GM21360 (cell line): ENCODE measurements around the gene SLC25A28.
"Not testable (repeated sequence)": the region's sequence is repeated elsewhere in the genome, so short reads cannot be mapped to it uniquely, and the experiment has no call there.

Source experiments
- ATAC-seq: cut with Tn5 transposase; IDR thresholded peaks from one replicate; pipeline ENCODE4 v1.9.1; 2021; ENCODE audit warnings: mild to moderate bottlenecking, moderate library complexity; ENCODE audit not compliant: unreplicated experiment

Gene SLC25A28

DNA sequence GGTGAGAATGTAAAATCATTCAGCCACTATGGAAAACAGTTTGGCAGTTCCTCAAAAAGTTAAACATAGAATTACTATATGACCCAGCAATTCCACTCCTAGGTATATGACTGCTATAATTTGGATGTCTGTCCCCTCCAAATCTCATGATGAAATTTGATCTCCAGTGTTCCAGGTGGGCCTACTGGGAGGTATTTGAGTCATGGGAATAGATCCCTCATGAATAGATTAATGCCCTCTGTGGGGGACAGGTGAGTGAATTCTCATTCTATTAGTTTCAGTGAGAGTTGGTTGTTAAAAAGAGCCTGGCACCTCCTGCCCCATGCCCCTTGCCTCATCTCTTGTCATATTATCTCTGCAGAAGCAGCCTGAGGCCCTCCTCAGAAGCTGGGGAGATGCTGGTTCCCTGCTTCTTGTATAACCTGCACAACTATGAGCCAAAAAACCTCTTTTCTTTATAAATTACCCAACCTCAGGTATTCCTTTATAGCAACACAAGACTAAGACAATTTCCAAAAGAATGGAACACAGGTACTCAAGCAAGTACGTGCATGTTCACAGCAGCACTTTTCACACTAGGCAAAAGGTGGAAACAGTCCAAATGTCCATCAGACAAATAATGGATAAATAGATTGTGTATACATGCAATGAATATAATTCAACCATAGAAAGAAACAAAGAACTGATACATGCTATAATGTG is 8.8 kb upstream of the SLC25A28 start:
- ATAC-seq = no peak

DNA sequence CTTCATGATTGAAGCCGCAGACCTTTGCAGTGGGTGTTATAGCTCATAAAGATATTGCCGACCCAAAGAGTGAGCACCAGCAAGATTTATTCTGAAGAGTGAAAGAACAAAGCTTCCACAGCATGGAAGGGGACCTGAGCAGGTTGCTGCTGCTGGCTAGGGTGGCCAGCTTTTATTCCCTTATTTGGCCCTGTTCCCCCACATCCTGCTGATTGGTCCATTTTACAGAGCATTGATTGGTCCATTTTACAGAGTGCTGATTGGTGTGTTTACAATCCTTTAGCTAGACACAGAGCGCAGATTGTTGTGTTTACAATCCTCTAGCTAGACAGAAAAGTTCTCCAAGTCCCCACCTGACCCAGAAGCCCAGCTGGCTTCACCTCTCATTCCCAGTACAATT is 4.9 kb upstream of the SLC25A28 start:
- ATAC-seq = not testable (repeated sequence)

DNA sequence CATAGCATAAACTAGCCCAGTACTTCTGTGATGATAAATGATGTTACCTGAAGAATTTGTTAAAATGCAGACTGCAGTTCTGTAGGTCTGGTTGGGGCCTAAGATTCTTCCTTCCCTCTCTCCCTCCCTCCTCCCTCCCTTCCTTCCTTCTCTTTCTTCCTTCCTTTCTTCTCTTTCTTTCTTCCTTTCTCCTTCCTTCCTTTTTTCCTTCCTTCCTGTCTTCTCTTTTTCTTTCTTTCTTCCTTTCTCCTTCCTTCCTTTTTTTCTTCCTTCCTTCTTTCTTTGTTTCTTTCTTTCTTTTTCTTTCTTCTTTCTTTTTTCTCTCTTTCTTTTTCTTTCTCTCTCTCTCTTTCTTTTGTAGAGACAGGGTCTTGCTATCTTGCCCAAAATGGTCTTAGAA is 3.7 kb upstream of the SLC25A28 start:
- ATAC-seq = no peak

DNA sequence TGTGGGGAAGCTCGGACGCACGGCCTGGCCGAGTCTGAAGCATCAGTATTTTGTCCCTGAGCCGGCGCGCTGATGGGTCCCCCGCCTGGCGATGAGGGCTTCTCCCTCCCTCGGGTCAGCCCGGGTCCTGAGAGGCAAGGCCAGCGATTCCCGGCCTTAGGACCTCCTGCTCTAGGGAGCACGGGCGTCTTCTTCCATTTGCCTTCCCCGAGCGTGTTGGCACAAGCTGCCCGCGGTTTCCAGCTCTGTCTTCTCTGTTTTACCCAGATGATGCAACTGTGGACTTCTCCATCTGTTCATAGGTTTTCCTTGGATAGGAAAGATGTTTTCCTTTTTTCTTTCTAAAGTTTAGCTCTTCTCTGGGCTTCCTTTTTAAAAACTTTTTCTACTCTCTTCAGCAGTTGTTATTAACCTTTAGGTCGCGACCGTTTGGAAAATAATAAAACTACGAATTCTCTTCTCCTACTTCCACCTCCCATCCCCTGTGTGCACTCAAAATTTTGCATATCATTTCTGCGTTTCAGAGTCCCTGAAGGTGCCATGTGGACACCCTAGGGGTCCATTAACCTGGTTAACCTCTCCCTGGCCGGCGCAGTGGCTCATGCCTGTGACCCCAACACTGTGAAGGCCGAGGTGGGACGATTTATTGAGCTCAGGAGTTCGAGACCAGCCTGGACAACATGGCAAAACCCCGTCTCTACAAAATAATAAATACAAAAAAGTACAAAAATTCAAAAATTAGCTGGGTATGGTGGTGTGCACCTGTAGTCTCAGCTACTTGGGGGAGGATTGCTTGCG is 1.4 kb upstream of the SLC25A28 start:
- no peak for ATAC-seq

DNA sequence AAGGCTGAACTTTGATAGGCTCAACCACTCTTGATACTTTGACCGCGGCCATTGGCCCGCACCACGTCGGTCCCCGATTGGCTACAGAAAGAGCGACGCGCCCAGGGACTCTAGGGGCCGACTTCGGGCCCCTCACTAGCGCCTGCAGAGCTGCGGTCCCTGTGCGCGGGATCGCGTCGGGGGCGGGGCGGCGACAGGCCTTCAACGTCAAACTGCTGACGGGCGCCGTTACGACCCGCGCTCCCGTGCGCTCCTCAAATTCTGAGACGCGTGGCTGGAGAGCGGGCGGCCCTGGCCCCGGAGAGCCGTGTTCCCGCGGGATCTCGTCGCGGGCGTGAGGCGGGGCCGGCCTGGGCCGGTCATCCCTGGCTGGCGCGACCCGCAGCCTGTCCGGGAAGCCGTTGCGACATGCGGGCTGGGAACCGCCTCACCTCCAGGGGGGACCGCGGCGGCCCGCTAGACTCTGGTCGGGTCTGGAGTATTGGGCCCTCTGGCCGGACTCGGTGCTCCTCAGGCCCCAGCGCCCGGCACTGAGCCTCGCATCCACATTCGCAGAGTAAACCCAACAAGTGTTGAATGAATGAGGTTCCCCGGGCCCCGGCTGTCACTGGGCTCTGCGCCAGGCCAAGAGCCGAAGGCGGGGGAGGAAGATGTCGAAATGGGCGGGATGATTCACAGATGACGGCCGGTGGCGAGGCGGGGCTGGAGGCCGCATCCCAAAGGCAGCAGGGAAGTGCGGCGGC is 643 bp upstream of the SLC25A28 start:
- ATAC-seq = peak; percentile 87

DNA sequence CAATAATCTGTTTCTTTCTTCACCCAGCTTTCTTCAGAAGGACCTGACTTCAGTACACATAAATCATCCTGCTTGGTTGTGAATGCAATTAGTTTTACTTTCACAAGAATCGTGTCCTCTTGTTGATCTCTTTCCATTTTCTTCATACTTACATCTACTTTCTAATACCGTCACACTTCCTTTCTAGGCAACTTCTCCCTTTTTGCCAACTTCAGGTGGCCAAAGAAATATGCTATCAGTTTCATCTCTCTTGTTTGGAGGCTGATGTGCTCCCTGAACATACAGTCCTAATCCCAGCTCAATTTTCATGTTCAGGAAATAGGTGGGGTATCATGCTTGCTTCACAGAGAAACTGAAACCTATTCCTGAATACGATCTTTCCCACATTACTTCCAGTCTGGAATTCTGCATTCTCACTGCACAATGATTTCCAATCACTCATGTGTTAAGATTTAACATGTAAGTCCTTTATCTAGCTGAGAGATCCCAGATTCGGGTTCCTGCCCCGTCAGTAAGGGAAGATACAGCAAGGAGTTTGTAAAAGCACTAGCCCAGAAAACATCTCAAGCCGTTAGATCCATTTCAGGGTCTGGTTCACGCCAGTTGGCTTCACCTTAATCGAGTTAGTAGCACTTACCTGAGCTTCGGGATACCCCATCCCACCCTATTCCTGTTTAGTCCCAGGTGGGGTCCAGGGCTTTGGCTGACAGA is 994 bp downstream of the SLC25A28 start:
- ATAC-seq = no peak

DNA sequence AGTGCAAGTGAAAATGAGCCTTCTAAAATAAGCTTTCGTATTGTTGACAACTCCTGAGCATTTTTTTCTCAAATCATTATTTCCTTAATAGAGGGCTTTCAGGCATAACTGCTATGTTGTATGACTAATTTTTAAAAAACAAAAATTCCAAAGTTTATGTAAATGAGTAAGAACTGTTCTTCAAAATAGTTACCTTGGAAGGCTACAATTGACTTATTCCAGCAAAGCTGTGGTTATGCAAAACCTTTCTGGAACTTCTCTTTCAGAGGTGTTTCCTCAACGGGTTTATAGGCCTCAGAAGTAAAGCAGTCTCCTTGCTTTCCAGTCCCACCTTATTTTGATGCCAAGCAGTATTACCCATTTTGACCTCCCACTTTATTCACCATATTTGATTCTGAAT is 2.5 kb downstream of the SLC25A28 start:
- ATAC-seq = no peak

DNA sequence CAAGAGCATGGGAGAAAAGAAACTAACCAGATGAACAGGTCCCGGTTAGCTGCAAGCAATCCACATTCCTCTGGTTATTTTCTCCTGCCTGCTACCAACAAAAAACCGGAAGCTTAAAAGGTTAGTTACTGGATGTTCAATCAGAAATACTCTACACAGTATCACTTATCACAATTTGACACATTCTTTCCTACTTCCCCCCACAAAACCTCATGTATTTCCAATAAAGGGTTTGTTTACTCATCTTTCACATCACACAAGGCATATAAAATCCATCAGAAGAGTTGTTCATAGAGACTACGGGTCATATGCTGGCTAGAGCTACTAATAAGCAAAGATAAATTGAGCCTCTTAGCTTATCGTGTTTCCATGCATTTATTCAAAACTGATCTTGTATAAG is 4.8 kb downstream of the SLC25A28 start:
- ATAC-seq = no peak

DNA sequence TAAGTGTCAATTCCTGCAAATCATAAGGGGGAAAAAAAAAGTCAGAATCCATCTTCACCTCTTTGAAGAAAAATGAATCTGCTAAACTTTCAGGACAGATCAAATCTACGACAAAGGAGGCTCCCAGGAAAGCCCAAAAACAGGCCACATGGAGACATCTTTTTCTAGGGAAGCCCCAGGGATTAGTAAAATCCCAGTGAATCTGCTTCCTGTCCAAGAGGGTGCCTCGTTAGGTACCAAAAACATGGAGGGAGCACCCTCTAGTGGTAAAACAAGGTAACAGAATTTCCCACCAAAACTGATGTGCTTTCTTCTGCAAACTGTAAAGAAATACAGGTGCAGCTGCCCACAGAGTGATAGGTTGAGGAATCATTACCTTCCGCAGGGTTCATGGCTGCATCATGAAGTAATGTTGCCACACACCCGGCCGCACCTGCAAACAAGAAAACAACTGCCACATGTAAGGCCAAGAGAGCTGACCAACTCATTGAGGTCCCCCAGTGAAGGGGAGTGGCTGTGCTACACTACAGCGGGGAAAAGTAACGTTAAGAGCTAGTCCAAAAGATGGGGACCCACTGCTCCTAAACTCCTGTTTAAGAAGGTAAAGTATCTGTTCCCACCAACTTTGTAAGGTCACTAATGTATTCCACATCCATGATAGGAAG is 7.9 kb downstream of the SLC25A28 start:
- ATAC-seq = no peak

DNA sequence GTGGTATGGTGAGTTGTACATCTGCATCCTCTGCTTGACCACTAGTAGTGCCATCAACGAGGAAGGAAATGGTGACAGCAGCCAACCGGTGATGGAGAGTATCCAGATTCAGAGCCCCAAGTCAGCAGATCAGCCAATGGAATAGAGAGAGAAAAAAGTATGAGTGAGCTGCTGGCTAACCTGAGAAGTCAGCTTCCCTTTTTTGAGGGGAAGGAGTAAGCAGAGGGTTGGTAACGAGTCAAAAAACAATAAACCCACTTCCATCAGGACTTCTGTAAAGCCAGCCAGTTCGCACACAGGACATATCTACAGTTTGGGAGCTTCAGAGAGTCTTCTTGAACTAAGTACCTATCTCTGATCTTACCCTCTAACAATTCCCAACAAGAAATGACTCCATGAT is 8.9 kb downstream of the SLC25A28 start:
- ATAC-seq = no peak

DNA sequence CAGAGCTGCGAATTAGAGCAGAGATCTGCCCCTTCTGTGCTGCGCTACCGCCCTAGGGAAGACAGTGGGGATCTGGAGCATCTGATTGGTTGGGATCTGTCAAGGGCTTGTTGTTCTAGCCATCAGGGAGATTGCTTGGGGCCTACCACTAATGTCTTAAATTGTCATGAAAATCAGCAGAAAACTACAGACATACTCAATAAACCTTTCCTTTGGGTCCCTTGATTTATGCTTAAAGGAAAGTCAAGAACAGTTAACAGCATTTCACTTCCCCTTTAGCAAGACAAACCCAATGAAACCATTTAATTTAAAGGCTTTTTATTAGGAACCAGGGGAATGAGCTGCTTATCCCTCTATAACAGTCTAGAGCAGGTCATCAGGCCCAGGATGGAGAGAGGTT is 10.0 kb downstream of the SLC25A28 start:
- no peak for ATAC-seq

DNA sequence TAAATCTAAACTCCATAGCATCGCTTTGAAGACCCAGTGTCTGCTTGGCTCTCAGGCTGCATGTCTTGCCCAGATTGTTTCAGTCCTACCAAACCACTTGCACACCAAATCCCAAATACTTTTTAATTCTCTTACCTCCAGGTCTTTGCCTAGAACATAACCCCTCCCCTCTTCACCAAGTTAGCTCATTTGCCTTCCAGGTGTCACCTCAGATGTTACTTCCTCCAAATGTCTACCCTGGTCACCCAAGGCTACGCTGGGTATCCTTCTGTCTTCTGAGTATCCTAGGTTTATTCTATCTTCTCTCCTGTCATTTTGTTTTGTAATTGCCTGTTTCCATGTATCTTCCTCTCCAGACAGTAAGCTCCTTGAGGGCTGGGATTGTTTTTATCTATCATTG is 11.1 kb downstream of the SLC25A28 start:
- no peak for ATAC-seq

DNA sequence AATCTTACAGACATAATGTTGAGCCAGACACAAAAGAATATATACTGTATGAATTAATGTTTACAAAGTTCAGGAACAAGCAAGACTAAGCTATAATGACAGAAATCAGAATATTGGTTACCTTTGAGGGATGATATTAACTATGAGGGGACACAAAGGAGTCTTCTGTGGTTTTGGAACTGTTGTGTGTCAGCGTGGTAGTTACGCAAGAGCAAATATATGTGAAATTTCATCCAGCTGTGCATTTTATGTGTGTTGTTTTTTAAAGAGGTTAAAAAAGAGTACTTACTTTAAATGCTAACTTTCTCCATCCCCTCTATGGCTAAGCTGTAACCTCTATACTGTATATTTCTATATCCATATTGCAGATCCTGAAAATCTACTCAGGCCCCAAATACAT is 14.9 kb downstream of the SLC25A28 start:
- ATAC-seq = no peak

DNA sequence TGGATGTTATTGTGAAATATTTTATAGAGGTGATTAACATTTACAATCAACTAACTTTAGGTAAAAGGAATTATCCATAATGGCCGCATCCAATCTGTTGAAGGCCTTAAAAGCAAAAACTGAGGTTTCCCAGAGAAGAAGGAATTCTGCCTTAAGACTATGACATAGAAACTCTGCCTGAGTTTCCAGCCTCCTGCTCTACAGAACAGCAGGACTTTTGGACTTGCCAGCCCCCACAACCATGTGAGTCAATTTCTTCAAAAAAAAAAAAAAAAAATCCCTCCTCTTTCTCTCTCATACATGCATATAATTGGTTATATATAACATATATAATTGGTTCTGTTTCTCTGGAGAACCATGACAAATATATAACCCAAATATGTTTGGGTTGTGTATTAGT is 15.4 kb downstream of the SLC25A28 start:
- no peak for ATAC-seq

DNA sequence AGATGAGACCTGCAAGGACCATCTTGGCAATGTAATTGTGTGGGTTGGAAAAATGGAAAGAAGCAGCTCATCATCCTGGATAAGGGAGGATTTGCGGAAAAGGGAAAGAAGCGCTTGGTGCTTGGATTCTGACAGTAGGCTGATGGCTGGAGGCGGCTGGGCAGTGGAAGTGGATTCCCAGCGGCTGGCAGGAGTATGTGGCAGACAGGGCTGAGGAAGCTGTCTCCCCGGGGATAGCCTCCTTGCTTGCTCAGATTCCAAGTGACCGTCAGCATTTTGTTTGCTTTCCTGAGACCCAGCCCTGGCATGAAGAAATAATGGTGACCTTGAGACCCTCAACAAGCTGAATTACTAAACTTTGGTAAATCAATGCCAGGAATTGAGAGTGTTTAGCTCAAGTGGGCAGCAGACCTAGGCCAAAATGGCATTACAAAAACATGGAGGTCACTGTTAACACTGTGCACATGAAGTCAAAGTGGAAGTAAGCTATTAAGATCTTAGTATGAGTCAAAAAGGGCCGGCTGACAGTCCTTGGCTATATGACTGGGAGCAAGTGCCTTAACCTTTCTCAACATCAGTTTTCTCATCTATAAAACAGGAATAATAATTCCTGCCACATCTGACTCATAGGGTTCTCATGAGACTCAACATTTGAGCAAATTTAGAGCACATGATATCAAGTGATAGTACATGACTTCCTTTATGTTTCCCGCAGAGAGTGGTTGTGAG is 21.3 kb downstream of the SLC25A28 start:
- ATAC-seq = no peak

DNA sequence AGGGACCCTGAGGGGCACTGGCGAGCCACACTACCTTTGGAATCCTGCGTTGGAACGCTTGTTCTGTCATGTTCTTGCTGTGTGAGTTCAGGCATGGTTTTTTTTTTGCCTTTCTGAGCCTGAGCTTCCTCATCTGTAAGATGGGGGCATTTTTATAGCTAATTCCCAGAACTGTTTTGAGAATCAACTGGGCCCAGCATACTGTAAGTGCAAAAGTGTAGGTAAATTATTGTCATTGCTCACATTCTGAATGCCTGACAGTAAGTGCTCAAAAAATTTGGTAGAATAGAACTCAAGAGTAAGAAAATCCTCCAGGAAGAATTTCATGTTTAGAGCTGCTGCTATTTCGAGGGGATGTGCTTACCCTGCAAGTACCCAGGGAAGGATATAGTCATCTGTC is 22.2 kb downstream of the SLC25A28 start:
- no peak for ATAC-seq

DNA sequence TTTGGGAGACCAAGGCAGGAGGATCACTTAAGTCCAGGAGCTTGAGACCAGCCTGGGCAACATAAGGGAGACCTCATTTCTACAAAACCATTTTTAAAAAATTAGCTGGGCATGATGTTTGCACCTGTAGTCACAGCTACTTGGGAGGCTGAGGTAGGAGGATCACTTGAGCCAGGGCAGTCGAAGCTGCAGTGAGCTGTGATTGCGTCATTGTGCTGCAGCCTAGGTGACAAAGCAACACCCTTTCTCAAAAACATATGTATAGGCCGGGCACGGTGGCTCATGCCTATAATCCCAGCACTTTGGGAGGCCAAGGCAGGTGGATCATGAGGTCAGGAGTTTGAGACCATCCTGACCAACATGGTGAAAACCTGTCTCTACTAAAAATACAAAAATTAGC is 23.5 kb downstream of the SLC25A28 start:
- not testable (repeated sequence) for ATAC-seq

DNA sequence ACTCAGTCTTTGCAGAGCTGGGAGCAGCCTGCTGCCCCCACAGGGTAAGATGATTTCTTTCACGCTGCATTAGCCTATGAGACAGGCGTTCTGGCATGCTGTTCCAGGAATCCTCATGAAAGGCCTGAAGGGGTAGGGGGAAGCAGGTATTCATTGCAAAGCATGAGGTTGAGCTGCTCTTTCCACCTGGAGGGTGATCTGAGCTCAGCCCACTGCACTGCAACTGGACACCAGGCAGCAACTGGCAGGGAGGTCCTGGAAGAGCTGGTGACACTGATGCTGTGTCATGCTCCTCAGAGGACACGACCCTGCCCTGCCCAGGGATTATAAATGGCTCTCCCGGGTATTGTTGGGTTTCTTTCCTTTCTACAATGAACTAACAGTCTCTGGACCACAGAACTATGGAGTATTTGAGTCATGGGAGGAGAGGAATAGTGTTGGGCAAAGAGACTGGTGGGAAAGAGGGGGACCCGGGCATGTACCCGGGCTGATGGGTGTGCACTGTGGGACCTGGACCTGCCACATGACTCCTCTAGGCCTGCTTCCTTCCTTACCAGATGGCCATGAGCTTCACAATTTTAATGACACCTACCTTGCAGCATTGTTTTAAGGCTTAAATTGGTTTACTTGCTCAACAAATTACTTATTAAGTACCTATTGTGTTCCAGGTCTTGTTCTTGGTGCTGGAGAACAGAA is 24.3 kb downstream of the SLC25A28 start:
- no peak for ATAC-seq

DNA sequence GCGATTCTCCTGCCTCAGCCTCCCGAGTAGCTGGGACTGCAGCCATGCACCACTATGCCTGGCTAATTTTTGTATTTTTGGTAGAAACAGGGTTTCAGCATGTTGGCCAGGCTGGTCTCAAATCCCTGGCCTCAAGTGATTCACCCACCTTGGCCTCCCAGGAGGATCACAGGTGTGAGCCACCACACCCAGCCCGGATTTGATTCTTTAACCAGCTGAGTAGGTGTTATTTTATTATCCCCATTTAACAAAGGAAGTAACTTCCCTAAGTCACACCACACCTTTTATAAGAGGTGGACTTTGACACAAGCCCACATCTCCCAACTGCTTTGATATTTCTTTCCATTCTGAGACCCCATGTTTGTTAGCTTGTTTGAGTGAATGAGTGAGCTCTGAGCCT is 25.0 kb downstream of the SLC25A28 start:
- ATAC-seq = no peak
